ENCODE results near the gene CRAT.

The CRAT gene

DNA sequence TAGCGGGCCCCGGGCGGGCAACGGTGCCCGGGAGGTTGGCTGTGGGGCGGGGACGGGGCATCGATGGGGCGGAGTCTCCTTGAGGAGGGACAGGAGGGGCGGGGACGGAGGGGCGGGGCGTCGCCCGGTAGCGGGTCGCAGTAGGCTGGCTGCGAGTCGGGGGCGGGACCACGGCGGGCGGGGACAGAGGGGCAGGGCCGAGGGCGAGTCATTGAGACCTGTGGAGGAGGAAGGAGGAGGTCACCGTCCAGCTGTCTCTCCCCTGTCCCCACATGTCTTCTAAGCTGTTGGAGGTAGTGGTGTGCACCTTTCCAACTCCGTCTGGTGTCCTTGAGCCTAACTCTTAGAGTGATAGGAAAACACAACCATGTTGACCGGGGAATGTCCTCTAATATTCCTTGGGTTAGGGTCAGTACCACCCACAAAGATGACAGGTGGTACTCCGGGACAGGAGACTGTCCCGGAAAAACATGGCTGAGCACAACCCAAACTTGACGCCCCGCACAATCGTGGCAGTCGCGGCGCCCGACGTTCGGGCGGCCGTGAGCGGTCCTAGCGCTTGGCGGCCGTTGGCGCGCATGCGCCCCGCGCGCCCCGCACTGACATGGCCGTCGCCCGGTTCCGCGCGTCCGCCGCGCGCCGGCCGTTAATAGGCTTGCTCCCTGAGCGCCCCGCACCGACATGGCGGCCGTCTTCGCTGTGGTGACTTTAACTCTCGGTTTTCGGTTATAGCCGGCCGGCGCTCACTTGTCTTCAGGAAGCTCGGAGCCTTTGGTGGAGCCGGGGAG is at the start of gene CRAT, which contains the start of gene PTPA:
CRAT (minus strand) TSS at position 54 of the 788 bp plus-strand sequence. CDS start 284 bp downstream, outside the sequence.
PTPA (plus strand) TSS at position 676 of the 788 bp plus-strand sequence. CDS start 186 bp downstream, outside the sequence.
- DNase-seq, result peak; percentile 82 to 84

DNA sequence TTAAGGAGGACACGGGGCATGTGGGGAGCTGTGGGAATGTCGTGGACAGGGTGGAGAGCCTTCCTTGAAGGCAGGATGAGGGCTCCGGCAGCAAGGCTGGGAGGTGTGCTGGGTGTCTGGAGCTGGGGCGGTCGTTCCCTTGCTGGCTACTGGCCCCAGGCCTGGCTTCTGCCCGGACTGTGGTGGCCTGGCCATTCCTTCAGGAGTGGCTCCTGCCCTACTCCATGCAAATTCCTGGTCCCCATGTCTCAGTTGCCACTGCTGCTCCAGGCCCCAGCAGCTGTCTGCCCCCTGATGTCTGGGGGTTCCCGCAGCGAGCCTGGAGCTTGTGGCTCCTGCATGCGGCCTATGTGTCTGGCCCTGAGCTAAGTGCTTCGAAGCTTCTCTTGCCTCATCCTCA is 45.6 kb upstream of the CRAT start:
- DNase-seq, result no peak

DNA sequence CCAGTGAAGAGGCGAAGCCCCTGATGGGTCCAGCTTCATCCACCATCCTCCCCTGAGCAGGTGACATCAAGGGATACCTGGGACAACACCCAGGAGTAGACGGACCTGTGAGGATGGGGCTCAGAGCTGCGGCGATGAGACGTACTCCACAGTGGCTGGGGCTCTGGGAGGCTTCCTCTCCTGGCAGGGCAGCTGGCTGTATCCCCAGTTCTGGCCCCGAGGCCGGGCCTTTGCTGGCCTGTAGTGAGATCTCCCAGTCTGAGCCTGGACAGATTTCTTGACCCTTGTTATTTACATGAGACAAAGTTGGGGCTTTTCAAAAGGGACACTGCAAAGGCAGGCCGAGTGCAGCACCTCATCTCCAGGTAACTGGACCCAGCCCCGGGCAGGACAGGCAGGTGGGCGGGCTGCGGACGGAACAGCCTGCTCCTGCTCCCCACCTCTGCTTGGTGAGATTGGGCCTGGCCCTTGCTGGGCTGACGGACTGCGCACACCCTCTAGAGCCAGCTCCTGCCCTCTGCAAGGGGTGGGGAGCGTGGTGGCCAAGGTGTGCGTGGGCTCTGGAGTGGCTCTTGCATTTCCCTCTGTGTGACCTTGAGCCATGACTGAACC is 44.4 kb upstream of the CRAT start:
- no peak for DNase-seq

DNA sequence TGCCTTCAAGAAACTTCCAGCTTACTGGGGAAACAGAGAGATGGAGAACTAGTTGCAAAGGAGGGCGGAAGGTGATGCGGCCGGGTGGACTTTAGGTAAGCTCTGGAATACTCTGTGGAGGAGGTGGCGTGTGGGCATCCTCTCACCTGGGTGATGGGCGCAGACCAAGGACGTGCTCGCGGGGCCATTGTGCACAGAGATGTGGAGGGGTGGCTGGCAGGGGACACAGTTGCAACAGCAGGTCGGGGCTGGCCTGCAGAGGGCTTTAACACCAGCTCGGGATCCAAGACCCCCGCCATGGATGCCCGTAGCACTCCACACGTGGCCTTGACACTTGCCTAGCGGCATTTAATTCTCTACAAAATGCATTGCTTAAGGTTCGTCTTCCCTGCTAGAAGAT is 40.9 kb upstream of the CRAT start:
- DNase-seq, result no peak

DNA sequence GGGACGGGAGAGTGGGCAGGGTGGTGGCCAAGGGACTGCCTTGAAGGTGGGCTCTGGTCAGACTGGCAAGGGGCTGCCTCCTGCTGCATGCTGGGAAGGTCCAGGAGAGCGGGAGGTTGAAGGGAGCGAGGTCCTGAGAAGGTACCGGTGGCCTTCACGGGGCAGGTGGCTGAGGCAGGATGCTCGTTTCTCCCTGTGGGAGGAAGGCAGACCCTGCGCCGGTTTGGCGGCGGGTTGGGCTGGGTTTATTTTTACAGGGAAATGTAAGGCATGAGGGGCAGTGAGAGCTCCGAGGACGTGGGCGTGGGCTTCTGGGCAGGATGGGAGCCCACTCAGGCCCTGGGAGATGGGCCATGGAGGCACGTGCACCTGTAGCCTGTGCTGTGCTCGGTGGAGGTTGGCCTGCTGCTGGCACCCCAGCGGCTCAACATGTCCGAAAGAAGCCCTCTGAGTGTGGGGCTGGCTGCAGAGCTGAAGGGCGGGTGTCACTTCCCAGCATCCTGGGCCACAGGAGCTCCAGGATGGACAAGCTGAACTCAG is 40.1 kb upstream of the CRAT start:
- no peak for DNase-seq

DNA sequence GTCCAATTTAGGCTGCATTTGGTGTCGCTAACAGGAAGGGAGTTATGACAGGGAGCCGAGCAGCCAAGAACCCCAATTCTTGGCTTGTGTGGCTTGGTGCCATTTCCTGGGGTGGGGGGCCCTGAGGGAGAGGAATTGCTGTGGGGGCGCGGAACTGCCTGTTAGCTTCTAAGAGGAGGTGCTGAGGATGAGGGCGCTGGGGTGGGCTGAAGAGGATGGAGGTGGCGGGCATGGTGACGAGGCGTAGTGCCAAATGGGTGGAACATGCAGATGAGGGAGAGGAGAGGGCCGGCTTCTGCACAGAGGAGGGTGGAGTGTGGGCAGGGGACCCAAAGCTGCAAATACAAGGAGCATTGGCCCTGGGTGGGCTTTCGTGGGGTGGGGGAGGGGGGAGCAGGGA is 39.5 kb upstream of the CRAT start:
- no peak for DNase-seq

DNA sequence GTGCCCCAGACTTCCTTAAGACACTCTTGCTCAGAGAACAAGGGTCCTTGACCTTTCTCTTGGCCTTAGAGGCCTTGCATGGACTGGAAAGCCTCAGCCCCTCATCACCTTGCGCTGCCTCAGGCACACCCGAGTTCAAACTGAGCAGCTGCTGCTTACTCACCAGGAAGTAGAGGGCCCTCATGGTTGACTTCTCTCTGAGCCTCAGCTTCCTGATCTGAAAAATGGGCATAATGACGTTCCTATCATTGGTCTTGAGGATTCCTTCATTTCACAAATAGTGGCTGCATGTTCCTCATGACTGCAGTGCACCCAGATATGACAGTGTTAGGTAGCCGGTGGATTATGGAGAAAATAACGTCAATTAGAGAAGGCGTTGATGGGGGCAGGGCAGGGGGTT is 38.8 kb upstream of the CRAT start:
- no peak for DNase-seq

DNA sequence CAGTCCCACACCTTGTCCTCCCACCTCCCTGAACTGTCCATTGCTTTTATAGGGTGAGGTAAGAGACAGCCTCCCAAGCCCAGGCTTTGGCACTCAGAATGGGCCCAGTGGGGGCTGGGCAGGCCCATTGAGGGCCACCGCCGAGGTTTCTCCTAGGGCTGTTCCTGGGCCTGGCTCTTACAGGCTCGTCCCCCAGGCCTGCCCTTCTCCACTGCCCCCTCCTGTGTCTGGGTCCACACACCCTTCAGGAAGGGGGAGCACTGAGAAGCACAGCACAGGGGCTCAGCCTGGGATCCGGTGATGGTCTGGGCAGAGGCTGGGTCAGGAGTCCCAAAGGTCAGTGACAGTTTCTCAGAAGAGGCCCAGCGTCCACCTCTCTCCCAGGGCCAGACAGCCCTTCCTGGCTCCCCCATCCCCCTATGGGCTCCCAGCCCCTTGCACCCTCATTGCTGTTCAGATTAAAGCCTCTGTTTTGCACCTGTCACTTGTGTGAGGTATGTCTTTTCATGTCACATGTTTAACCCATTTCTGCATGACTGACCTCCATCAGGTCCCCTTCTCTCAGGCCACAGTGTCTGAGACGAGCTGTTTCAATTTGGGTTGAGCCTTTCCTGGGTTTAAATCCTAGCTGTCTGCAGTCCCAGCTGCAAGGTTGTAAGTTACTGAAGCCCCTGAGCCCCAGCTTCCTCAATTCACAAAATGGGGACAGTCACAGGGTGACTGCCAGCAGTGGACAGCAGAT is 38.0 kb upstream of the CRAT start:
- DNase-seq, result no peak

DNA sequence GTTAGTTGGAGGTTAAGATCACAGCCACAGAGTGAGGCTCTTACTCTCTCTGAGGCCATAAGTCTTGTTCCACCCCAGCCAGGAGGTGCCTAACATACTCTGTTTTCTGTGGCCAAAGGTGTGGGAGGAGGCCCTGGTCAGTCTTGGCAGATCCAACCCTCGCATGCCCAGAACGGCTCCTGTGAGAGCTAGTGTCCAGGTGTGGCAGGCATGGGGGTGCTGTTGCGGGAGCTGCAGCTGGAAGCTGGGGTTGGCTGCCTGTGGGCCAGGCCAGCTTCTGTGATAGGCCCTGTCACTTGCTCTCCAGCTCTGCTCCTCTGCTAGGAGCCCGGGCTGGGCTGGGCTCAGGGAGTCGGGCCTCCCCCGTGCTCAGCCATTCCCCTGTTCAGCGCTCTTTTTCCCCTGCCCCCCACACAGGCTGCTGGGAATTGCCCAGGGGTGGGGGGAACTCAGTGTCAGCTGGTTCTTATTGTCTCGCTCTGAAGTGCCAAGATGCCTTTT is 35.9 kb upstream of the CRAT start:
- DNase-seq, result no peak

DNA sequence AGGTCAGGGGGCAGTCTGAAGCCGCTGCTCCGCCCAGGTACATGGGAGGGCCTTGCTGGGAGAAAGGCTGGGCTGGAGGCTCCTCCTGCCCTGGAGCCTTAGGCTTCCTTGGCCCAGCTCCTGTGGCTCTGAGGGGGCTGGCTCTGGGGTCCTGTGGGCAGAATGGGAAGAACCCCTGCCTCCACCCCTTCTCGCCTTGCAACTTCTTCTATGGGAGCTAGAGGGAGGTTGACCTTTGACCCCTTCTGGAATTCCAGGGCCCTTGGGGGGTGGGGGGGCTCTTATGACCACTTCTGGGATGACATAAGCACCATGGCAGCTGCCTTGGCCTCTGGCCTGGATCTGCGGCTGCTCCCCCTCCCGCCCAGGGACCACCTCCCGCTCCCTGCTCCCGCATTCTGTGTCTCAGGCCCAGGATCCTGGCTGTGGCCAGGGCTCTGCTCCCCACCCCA is 35.3 kb upstream of the CRAT start:
- DNase-seq, result no peak

DNA sequence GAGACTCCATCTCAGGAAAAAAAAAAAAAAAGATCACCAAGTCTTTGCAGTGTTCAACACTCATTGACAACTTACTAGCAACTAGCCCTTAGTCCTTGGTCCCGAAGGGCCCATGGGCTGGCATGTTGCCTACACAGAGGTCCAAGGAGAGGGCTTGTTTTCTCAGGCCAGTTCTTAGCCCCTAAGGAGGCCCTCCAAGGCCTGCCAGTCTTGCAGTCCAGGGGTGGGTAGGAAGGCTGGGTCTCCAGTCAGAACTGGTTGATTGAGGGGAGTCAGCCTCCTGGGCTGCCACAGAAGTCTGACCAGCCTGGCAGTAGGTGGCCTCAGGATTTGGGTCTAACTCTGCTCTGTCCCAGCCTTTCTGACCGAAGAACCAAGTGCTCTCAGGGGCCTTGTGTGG is 34.7 kb upstream of the CRAT start:
- no peak for DNase-seq

DNA sequence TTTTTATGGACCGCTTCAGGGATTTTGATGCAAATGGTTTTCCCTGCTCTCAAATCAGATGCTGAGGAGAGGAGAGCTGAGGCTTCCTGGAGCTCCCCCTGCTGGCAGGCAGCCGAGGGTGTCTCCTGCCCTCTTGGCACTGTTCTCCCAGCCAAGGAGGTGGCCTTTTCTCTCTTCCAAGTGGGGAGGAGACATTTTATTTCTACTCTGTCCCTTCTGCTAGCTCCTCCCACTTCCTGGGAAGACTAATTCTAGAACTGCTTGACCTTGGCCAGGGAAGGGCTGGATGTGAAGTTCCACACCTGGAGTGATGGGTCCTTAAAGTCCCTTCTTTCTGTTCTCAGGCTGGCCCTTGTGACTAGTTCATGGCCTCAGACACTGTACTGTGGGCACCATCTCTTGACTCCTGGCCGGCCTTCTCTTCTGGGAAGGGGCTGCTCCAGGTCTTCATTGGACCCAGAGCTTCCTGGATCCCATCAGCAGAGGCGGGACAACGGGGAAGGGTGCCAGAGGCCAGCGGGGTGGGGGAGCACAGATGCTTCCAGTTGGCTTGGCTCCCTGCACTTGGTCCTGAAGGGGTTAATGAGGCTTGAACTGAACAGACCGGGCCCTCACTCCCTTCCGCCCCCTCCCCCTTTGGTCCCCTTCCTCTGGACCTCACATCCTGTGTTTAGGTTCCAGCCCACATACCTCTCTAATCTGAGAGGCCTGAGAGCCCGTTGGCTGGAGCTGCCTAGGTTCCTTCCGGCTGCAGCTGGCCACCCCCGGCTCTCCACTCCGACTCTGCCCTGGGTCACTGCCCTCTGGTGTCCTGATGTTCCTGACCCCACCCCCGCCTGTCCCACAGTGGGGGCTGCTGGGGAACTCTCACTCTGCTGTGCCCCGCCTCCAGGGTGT is 32.7 kb upstream of the CRAT start:
- DNase-seq, result peak; percentile 40 to 57

DNA sequence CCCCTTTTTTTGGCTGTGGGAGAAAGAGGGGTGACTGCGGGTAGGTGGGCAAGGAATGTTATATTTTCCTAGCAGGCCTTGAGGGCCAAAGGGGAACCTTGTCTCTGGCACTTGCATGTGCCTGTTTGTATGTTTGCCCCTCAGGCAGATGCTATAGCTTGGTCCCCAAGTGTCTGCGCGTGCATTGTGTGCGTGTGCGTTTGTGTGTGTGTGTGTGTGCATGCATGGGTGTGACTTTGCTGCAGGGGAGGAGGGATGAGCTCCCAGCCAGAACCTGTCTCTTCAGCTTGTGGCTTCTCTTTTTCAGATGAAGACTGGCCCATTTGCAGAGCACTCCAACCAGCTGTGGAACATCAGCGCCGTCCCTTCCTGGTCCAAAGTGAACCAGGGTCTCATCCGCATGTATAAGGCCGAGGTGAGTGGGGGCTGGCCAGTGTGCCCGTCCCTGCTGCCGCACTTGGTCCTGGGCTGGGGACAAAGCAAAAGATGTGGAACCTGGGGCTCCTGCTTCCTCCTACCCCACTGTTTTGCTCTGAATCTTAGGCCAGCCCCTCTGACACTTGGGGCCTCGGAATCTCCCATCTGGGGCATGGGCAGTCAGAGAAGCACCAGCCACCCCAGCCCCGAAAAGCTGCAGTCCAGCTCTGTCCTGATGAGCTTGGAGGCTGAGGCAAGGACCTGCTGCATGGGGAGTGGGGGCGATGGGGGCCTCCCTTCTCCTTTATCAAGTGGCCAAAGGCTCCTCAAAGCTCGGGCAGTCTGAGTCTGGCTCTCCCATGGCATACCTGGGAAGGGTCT is 31.7 kb upstream of the CRAT start:
- DNase-seq, result no peak

DNA sequence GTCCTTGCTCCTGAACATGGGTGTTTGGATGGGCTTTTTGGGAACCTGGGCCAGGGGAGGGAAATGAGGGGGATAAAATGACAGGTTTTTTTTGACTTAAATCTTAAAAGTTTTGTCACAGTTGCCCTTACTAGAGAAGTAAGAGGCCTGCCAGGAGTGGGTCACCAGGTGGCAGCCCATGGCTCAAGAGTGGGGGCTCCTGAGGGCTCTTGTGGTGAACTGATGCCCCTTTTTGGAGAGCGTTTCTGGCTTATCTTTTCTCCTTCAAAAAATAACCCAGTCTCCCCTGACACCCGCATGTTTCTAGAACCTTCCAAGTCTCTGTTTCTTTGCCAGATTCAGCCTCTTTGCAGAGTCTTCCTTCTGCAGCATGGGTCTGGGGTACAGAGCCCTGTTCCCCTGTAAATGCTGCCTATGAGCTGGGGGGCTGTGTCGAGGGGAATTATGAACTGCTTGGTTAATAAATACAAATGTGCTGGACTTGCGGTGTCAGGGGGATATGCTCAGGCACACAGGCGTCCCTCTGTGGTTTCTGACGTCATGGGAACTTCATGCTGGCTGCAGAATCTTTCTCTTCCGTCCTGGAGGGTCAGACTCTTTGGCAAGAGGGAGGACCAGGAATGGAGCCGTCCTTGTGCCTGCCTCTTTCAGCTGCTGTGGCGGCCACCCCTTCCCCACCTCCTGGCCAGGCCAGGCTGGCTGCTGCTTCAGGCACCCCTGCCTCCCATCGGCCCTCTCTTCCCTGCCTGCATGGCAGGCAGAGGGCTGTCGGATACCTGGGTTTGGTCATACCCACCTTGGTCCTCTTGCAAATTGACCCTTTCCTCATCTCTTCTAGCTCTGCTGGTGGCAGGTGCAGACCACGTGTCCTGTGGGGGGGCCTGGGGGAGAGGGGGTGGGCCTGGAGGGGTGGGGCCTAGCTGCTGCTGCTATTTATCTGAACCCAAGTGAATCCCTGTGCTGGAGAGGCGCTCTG is 30.8 kb upstream of the CRAT start:
- no peak for DNase-seq

DNA sequence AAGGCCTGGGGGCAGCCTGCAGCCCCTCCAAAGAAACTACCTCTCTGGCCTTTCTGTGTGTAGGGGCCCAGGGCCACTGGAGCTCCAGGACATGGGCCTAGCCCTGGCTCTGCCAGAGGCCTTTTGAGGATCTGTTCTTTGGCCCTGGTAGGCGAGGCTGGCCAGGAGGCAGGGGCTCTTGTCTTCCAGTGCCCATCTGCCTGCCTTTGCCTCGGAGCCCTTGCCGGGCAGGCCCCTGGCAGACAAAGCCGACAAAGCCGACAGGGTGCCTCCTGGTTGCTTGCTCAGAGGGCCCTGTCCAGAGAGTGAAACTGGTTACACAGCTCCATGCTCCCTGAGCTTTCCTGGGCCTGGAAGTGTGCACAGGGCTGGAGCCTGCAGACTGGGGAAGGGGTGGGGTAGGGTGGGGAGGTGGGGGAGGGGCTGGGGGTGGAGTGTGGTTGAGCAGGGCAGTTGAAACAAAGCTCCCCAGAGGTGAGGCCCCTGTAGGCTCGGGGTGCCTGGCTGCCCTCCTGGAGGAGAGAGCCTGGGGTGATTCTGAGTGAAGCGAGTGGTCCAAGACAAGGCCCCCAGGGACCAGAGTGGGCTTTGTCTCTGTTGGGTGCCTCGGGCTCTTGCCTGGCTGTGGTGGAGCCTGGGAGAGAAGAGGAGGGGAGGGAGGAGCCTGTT is 29.9 kb upstream of the CRAT start:
- no peak for DNase-seq

DNA sequence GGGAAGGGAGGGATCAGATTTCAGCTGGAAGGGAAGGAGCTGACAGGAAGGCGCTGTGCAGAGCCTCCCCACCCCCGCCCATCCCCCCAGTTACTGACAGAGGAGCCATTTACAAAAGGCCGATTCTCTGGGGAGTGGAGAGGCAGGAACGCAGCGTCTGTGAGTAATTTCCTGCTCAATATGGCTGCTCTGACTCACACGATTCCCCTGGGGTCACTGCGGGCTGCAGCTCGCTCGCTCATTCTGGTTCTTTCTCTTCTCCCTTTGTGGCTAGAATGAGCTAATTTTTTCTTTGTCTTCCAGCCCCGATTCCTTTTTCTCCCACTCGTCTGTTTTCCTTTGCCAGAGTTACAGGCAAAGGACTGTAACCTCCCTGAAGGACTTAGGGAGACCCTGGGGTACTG is 29.4 kb upstream of the CRAT start:
- DNase-seq, result peak; percentile 78 to 79

DNA sequence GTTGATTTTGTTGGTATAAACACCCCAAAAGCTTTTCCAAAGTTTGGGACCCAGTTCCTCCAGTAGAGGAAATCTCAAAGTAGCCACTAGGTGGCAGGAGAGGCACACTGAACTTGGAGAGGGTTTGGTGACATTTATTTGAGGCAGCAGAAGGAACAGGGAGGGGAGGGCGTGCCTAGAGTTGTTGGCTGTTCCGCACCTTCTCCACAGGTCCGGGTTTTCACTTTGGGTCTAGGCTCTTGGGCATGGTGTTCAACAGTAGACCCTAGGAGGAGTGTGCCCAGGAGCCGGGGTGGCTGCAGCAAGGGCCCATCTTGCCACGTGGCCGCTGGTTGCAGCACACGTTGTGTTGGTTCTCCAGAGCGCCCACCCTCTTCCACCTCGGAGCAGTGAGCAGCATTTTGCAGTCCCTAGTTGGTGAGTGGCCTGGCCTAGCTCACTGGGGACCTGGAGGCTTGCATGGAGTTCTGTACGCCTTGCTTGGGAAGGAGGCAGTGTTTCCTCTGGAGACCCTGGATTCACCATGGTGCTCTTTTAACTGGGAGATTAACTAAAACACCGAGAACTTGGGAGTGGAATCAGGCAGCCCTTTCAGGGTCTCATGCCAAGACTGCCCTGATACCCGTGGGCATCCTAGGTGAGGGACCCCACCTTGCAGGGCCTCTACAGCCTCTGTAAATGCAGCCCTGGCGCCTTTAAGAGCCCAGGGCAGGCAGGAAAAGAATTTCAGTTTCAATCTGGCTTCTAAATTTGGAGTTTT is 28.8 kb upstream of the CRAT start:
- DNase-seq, result peak; percentile 70 to 75

DNA sequence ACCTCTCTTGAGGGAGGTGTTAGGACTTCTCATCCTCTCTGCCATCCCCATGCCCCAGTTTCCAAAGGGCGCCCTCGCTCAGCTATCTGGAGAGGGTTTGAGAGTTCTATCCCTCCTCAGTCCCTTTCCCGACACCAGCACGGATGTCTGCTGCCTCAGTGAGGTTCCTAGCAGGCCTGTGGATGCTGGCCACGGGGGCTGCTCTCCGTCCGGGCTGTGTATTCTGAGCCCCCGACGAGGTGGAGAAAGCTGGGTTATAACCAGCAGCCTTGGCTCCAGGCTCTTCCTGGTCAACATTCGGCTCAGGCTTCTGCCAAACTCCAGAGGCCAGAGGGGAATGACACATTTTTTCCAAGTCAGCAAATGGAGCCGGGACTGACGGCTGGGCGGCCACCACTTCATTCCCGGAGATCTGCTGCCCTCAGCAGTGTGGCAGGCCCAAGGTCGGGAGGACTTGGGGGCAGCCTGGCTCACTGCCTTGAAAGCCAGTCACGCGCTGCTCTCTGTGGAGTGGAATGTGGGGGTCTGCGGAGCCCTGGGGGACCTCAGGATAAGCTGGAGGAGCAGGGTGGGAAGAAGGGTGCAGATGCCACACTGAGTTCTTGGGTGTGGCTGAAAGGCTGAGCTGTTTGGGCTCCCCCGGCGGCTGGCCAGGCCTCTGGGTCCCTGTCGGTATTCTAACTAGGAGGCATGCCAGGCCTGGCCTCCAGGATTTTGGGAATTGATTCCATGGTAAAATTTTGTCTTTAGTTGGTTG is 28.1 kb upstream of the CRAT start:
- no peak for DNase-seq
